ENCODE results near the gene ACAN. TPM values are rescaled to one million over a fixed set of nuclear protein-coding genes. Genes with fewer than 3 reads are reported as not detected.

The ACAN gene
- polyA plus RNA-seq, 2 donors, result 0.04 TPM; not detected in 1

DNA sequence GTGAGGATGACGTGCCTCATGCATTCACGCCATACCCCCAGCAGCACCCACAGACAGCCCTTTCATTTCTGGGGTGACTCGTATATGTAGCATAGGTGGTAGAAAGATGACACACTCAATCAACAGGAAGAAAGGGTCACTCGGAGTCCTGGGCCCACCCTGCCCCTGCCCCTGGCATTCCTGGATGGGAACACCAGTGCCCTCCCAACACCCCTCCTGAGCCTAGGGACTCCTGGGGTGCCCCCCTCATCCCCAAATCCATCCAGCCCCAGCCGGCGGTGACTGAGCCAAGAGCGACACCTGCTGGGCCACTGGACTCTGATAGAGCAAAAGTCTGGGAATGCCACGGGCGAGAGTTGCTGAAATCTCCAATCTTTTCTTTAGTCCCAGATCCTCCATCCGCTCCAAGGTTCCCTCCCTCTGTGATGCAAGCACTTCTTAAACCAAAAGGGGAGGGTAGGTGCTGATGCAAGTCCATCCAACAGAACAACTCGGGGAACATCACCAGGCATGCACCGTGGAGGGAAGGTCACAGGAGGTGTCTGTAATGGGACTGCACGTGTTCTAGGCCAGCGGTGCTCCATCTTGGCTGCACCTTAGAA is 31.1 kb downstream of the ACAN start:
- no peaks in the 10 kb centered on the region for H3K9me3 ChIP-seq (ENCODE audit: control insufficient read depth in 2 of 2, insufficient read depth in 1 of 2, low read depth in 1 of 2, low read length in 1 of 2)
- no peaks in the 10 kb centered on the region for H3K4me1 ChIP-seq (ENCODE audit: control insufficient read depth in 2 of 2, insufficient read depth in 2 of 2, low read length in 1 of 2)
- H3K4me3 ChIP-seq (ENCODE audit: low read depth in 1 of 2, low read length in 2 of 2), result no peak overlapping the region
- H3K27me3 ChIP-seq (ENCODE audit: control insufficient read depth in 1 of 2, insufficient read depth in 2 of 2, low read length in 2 of 2), result no peaks in the 10 kb centered on the region
- WGBS, 2 donors, result 38 to 45% methylated on average over 14 of the region's 14 CpGs
- no peaks in the 10 kb centered on the region for H3K36me3 ChIP-seq (ENCODE audit: control insufficient read depth in 2 of 2, insufficient read depth in 2 of 2, low read length in 1 of 2)
- no peak overlapping the region for H3K27ac ChIP-seq (ENCODE audit: low read depth in 2 of 2, low read length in 1 of 2)

DNA sequence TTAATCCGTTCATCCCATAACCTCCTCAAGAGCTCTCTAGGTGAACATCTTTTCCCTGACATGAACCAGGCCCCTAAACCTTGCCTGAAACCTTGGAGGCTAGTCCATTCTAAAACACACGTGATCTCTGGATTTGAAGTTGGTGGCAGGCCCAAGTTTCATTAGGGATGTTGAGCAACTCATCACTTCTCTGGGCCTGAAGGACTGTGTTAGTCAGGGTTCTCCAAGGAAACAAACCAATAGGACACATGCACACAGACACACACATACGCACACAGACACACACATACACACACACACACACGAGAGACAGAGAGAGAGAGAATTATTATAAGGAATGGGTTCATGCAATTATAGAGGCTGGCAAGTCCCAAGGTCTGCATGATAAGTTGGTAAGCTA is 31.9 kb downstream of the ACAN start:
- Histone ChIP-seq H3K4me1 (ENCODE audit: control insufficient read depth in 2 of 2, insufficient read depth in 2 of 2, low read length in 1 of 2) (no peaks in the 10 kb centered on the region), H3K36me3 (ENCODE audit: control insufficient read depth in 2 of 2, insufficient read depth in 2 of 2, low read length in 1 of 2) (no peaks in the 10 kb centered on the region), H3K4me3 (ENCODE audit: low read depth in 1 of 2, low read length in 2 of 2) (no peak overlapping the region), H3K9me3 (ENCODE audit: control insufficient read depth in 2 of 2, insufficient read depth in 1 of 2, low read depth in 1 of 2, low read length in 1 of 2) (no peaks in the 10 kb centered on the region), H3K27me3 (ENCODE audit: control insufficient read depth in 1 of 2, insufficient read depth in 2 of 2, low read length in 2 of 2) (no peaks in the 10 kb centered on the region), H3K27ac (ENCODE audit: low read depth in 2 of 2, low read length in 1 of 2) (no peak overlapping the region)
- 86 to 87% methylated on average over 4 of the region's 4 CpGs for WGBS, 2 donors

DNA sequence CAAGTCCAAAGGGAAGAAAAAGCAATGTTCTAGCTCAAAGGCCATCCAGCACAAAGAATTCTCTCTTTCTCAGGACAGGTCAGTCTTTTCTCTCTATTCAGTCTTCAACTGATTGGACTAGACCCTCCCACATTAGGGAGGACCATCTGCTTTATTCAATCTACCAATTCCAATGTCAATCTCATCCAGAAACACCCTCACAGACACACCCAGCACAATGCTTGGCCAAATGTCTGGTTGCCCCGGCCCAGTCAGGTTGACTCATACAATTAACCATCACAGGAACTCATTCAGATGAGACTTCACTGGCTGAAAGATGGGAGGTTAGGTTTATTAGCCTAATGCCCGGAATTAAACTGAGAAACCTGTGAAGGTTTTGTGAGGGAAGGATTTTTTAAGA is 32.4 kb downstream of the ACAN start:
- Histone ChIP-seq H3K4me3 (ENCODE audit: low read depth in 1 of 2, low read length in 2 of 2) (no peak overlapping the region), H3K36me3 (ENCODE audit: control insufficient read depth in 2 of 2, insufficient read depth in 2 of 2, low read length in 1 of 2) (no peaks in the 10 kb centered on the region), H3K4me1 (ENCODE audit: control insufficient read depth in 2 of 2, insufficient read depth in 2 of 2, low read length in 1 of 2) (no peaks in the 10 kb centered on the region), H3K9me3 (ENCODE audit: control insufficient read depth in 2 of 2, insufficient read depth in 1 of 2, low read depth in 1 of 2, low read length in 1 of 2) (no peaks in the 10 kb centered on the region), H3K27me3 (ENCODE audit: control insufficient read depth in 1 of 2, insufficient read depth in 2 of 2, low read length in 2 of 2) (no peaks in the 10 kb centered on the region), H3K27ac (ENCODE audit: low read depth in 2 of 2, low read length in 1 of 2) (no peak overlapping the region)
- WGBS, 2 donors, result 45 to 47% methylated on average over 2 of the region's 2 CpGs

DNA sequence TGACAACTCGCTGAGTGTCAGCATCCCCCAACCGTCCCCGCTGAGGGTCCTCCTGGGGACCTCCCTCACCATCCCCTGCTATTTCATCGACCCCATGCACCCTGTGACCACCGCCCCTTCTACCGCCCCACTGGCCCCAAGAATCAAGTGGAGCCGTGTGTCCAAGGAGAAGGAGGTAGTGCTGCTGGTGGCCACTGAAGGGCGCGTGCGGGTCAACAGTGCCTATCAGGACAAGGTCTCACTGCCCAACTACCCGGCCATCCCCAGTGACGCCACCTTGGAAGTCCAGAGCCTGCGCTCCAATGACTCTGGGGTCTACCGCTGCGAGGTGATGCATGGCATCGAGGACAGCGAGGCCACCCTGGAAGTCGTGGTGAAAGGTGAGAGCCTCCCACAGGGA is 35.4 kb downstream of the ACAN start:
- WGBS, 2 donors, result 79 to 87% methylated on average over 17 to 18 of the region's 18 CpGs
- H3K36me3 ChIP-seq (ENCODE audit: control insufficient read depth in 2 of 2, insufficient read depth in 2 of 2, low read length in 1 of 2), result no peaks in the 10 kb centered on the region
- H3K27ac ChIP-seq (ENCODE audit: low read depth in 2 of 2, low read length in 1 of 2), result no peak overlapping the region
- H3K9me3 ChIP-seq (ENCODE audit: control insufficient read depth in 2 of 2, insufficient read depth in 1 of 2, low read depth in 1 of 2, low read length in 1 of 2), result no peaks in the 10 kb centered on the region
- H3K4me3 ChIP-seq (ENCODE audit: low read depth in 1 of 2, low read length in 2 of 2), result no peak overlapping the region
- no peaks in the 10 kb centered on the region for H3K27me3 ChIP-seq (ENCODE audit: control insufficient read depth in 1 of 2, insufficient read depth in 2 of 2, low read length in 2 of 2)
- H3K4me1 ChIP-seq (ENCODE audit: control insufficient read depth in 2 of 2, insufficient read depth in 2 of 2, low read length in 1 of 2), result no peaks in the 10 kb centered on the region

DNA sequence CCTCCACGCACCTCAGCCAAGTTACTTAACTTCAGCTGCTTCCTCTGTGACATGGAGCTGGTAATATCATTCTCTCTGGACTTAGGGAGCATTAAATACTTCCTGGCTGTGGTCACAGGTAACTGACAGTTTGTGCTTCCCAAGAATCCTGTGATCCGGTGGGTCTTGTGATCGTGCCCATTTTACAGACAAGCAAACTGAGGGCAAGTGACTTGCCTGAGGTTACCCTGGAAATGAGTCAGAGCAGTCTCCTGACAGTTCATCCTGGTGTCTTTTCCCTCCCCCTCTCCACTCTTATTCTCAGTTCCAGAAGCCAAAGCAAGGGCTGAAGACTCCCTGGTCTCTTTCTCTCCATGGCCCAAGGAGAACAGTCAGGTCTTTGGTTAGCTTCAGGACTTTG is 35.9 kb downstream of the ACAN start:
- Histone ChIP-seq H3K36me3 (ENCODE audit: control insufficient read depth in 2 of 2, insufficient read depth in 2 of 2, low read length in 1 of 2) (no peaks in the 10 kb centered on the region), H3K4me1 (ENCODE audit: control insufficient read depth in 2 of 2, insufficient read depth in 2 of 2, low read length in 1 of 2) (no peaks in the 10 kb centered on the region), H3K4me3 (ENCODE audit: low read depth in 1 of 2, low read length in 2 of 2) (no peak overlapping the region), H3K9me3 (ENCODE audit: control insufficient read depth in 2 of 2, insufficient read depth in 1 of 2, low read depth in 1 of 2, low read length in 1 of 2) (no peaks in the 10 kb centered on the region), H3K27me3 (ENCODE audit: control insufficient read depth in 1 of 2, insufficient read depth in 2 of 2, low read length in 2 of 2) (no peaks in the 10 kb centered on the region), H3K27ac (ENCODE audit: low read depth in 2 of 2, low read length in 1 of 2) (no peak overlapping the region)
- 84% methylated on average over 3 of the region's 3 CpGs for WGBS, 2 donors

DNA sequence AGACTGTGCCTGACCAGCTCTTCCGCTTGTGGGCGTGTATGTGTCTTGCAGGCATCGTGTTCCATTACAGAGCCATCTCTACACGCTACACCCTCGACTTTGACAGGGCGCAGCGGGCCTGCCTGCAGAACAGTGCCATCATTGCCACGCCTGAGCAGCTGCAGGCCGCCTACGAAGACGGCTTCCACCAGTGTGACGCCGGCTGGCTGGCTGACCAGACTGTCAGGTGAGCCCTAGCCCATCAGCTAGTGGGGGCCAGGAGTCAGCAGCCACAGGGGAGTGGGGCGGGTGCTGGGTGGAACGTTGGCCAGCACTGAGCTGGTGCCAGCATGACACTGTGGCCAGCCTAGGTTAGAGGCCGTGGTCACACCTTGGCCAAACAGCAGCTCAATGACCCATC is 36.7 kb downstream of the ACAN start:
- 83 to 84% methylated on average over 16 of the region's 16 CpGs for WGBS, 2 donors
- no peaks in the 10 kb centered on the region for H3K36me3 ChIP-seq (ENCODE audit: control insufficient read depth in 2 of 2, insufficient read depth in 2 of 2, low read length in 1 of 2)

DNA sequence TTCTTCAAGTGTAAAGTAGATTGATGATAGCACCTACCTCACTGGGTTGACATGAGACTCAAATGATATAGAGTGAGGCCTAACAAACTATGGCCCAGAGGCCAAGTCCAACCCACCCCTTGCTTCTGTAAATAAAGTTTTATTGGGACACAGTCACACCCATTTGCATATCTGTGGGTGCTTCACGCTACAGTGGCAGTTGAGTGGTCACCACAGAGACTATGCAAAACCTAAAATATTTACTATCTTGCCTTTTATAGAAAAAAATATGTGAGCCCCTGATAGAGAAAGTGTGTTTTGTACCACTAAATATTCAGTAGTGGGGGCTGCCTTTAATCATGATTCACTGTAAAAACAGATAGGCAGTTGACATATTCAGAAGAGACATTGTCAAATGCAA is 38.0 kb downstream of the ACAN start:
- Histone ChIP-seq H3K36me3 (ENCODE audit: control insufficient read depth in 2 of 2, insufficient read depth in 2 of 2, low read length in 1 of 2) (no peaks in the 10 kb centered on the region), H3K27me3 (ENCODE audit: control insufficient read depth in 1 of 2, insufficient read depth in 2 of 2, low read length in 2 of 2) (no peaks in the 10 kb centered on the region)
- WGBS, 2 donors, result 76 to 81% methylated on average over 1 of the region's 1 CpG

More for the DNA sequence above, 36.7 kb downstream of the ACAN start:
- no peaks in the 10 kb centered on the region for H3K9me3 ChIP-seq (ENCODE audit: control insufficient read depth in 2 of 2, insufficient read depth in 1 of 2, low read depth in 1 of 2, low read length in 1 of 2)
- H3K27ac ChIP-seq (ENCODE audit: low read depth in 2 of 2, low read length in 1 of 2), result no peak overlapping the region
- no peaks in the 10 kb centered on the region for H3K27me3 ChIP-seq (ENCODE audit: control insufficient read depth in 1 of 2, insufficient read depth in 2 of 2, low read length in 2 of 2)
- no peak overlapping the region for H3K4me3 ChIP-seq (ENCODE audit: low read depth in 1 of 2, low read length in 2 of 2)
- no peaks in the 10 kb centered on the region for H3K4me1 ChIP-seq (ENCODE audit: control insufficient read depth in 2 of 2, insufficient read depth in 2 of 2, low read length in 1 of 2)

DNA sequence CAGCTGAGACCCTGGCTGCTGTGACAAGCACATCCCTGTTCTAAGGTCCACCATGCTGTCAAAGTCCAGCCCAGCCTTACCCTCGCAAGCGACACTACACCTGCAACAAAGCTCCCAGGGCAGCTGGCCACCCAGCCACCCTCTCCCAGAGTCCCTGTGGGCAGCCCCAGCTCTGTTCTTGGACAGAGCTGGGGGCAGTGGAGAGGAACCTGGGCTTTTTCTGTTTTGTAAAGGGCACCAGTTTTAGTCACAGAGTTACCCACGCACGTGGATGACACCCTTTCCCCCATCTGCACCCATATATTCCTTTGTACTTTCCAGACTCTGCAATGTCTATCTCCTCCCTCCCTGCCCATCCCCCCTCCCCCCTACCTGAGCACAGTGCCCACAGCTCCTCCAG is 38.9 kb downstream of the ACAN start:
- WGBS, 2 donors, result 85 to 89% methylated on average over 4 of the region's 4 CpGs
- Histone ChIP-seq H3K27me3 (ENCODE audit: control insufficient read depth in 1 of 2, insufficient read depth in 2 of 2, low read length in 2 of 2) (no peaks in the 10 kb centered on the region), H3K27ac (ENCODE audit: low read depth in 2 of 2, low read length in 1 of 2) (no peak overlapping the region), H3K4me1 (ENCODE audit: control insufficient read depth in 2 of 2, insufficient read depth in 2 of 2, low read length in 1 of 2) (no peaks in the 10 kb centered on the region), H3K9me3 (ENCODE audit: control insufficient read depth in 2 of 2, insufficient read depth in 1 of 2, low read depth in 1 of 2, low read length in 1 of 2) (no peaks in the 10 kb centered on the region), H3K4me3 (ENCODE audit: low read depth in 1 of 2, low read length in 2 of 2) (no peak overlapping the region), H3K36me3 (ENCODE audit: control insufficient read depth in 2 of 2, insufficient read depth in 2 of 2, low read length in 1 of 2) (no peaks in the 10 kb centered on the region)

More for the DNA sequence above, 38.0 kb downstream of the ACAN start:
- Histone ChIP-seq H3K9me3 (ENCODE audit: control insufficient read depth in 2 of 2, insufficient read depth in 1 of 2, low read depth in 1 of 2, low read length in 1 of 2) (no peaks in the 10 kb centered on the region), H3K4me3 (ENCODE audit: low read depth in 1 of 2, low read length in 2 of 2) (no peak overlapping the region), H3K27ac (ENCODE audit: low read depth in 2 of 2, low read length in 1 of 2) (no peak overlapping the region), H3K4me1 (ENCODE audit: control insufficient read depth in 2 of 2, insufficient read depth in 2 of 2, low read length in 1 of 2) (no peaks in the 10 kb centered on the region)

DNA sequence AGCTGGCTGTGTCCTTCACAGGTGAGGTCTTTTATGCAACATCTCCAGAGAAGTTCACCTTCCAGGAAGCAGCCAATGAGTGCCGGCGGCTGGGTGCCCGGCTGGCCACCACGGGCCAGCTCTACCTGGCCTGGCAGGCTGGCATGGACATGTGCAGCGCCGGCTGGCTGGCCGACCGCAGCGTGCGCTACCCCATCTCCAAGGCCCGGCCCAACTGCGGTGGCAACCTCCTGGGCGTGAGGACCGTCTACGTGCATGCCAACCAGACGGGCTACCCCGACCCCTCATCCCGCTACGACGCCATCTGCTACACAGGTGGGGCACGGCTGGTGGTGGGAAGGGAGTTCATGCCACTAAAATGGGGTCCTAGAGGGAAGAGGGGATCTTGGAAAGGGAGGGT is 40.1 kb downstream of the ACAN start:
- no peaks in the 10 kb centered on the region for H3K36me3 ChIP-seq (ENCODE audit: control insufficient read depth in 2 of 2, insufficient read depth in 2 of 2, low read length in 1 of 2)
- no peaks in the 10 kb centered on the region for H3K9me3 ChIP-seq (ENCODE audit: control insufficient read depth in 2 of 2, insufficient read depth in 1 of 2, low read depth in 1 of 2, low read length in 1 of 2)
- no peak overlapping the region for H3K4me3 ChIP-seq (ENCODE audit: low read depth in 1 of 2, low read length in 2 of 2)
- no peak overlapping the region for H3K27ac ChIP-seq (ENCODE audit: low read depth in 2 of 2, low read length in 1 of 2)
- 91 to 93% methylated on average over 21 of the region's 21 CpGs for WGBS, 2 donors
- H3K4me1 ChIP-seq (ENCODE audit: control insufficient read depth in 2 of 2, insufficient read depth in 2 of 2, low read length in 1 of 2), result no peaks in the 10 kb centered on the region
- H3K27me3 ChIP-seq (ENCODE audit: control insufficient read depth in 1 of 2, insufficient read depth in 2 of 2, low read length in 2 of 2), result no peaks in the 10 kb centered on the region

DNA sequence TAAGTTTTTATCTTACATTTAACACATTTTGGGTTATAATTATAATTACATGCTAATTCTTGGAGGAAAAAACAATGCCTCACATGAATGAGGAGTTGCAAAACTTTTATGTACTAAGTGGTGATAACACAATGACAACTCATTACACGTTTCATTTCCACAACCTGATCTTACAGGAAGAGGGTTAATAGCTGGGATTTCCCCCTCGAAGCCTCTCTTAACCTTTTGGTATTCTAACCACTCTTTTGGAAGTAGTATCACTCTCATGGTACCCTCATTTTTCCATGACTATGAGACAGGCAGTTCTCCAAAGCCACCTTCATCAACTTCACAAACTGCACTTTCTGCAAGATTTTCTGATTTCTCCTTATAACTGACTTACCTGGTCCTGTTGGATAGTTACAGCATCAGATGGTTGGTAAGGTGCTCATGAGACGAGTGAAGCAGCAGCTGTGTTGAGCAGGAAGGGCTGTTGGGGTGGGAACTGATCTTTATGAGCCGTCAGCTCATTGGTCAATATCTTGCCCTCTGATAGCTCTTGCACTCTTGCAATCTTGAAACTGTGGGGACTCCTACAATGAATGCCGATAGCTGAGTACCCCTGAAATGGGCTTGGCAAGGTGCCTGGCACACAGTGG is 41.6 kb downstream of the ACAN start:
- Histone ChIP-seq H3K9me3 (ENCODE audit: control insufficient read depth in 2 of 2, insufficient read depth in 1 of 2, low read depth in 1 of 2, low read length in 1 of 2) (no peaks in the 10 kb centered on the region), H3K4me3 (ENCODE audit: low read depth in 1 of 2, low read length in 2 of 2) (no peak overlapping the region), H3K27ac (ENCODE audit: low read depth in 2 of 2, low read length in 1 of 2) (no peak overlapping the region), H3K27me3 (ENCODE audit: control insufficient read depth in 1 of 2, insufficient read depth in 2 of 2, low read length in 2 of 2) (no peaks in the 10 kb centered on the region), H3K36me3 (ENCODE audit: control insufficient read depth in 2 of 2, insufficient read depth in 2 of 2, low read length in 1 of 2) (no peaks in the 10 kb centered on the region), H3K4me1 (ENCODE audit: control insufficient read depth in 2 of 2, insufficient read depth in 2 of 2, low read length in 1 of 2) (no peaks in the 10 kb centered on the region)
- 47 to 50% methylated on average over 5 of the region's 5 CpGs for WGBS, 2 donors
